CD4-positive, alpha-beta T cell treated with Interleukin-15 for 4 hours (primary cell): ENCODE data around the gene TUBGCP3.

Experiments used
- DNase-seq: peaks from one replicate; pipeline ENCODE4 v3.0.0-alpha.2; 2020; ENCODE audit warnings: low spot score

Gene TUBGCP3

GRCh38 chr13:112452380-112453206 lies 135.4 kb downstream of the TUBGCP3 start:
- no peak for DNase-seq

GRCh38 chr13:112451512-112452379 lies 136.2 kb downstream of the TUBGCP3 start:
- no peak for DNase-seq

- DNase-seq: no peak
These were observed 137.1 kb downstream of the TUBGCP3 start for GRCh38 chr13:112450904-112451240.

GRCh38 chr13:112450118-112450903 lies 137.6 kb downstream of the TUBGCP3 start:
- no peak for DNase-seq

- no peak for DNase-seq
These were observed 138.4 kb downstream of the TUBGCP3 start for GRCh38 chr13:112449545-112449930.

GRCh38 chr13:112448621-112449544 lies 139.1 kb downstream of the TUBGCP3 start:
- no peak for DNase-seq

- no peak for DNase-seq
These were observed 140.0 kb downstream of the TUBGCP3 start for GRCh38 chr13:112447761-112448603.

- no peak for DNase-seq
These were observed 140.6 kb downstream of the TUBGCP3 start for GRCh38 chr13:112447306-112447705.

GRCh38 chr13:112446867-112447266 lies 141.1 kb downstream of the TUBGCP3 start:
- no peak for DNase-seq

- no peak for DNase-seq
These were observed 141.5 kb downstream of the TUBGCP3 start for GRCh38 chr13:112446347-112446861.

- DNase-seq: no peak
These were observed 142.3 kb downstream of the TUBGCP3 start for GRCh38 chr13:112445411-112446271.

- no peak for DNase-seq
These were observed 143.2 kb downstream of the TUBGCP3 start for GRCh38 chr13:112444416-112445399.

- DNase-seq: peak; percentile 4
These were observed 144.0 kb downstream of the TUBGCP3 start for GRCh38 chr13:112443995-112444311.

GRCh38 chr13:112443191-112443994 lies 144.6 kb downstream of the TUBGCP3 start:
- DNase-seq: no peak

GRCh38 chr13:112442483-112443090 lies 145.4 kb downstream of the TUBGCP3 start:
- DNase-seq: no peak

- no peak for DNase-seq
These were observed 146.1 kb downstream of the TUBGCP3 start for GRCh38 chr13:112441779-112442310.
